Measurements from ENCODE around the gene PALB2. TPM values are rescaled to one million over a fixed set of nuclear protein-coding genes. Genes with fewer than 3 reads are reported as not detected.
"Not testable (repeated sequence)": the region's sequence is repeated elsewhere in the genome, so short reads cannot be mapped to it uniquely, and the experiment has no call there.

Gene PALB2
- total RNA-seq, 1 donor from 2014 or later: 21.0 TPM

DNA sequence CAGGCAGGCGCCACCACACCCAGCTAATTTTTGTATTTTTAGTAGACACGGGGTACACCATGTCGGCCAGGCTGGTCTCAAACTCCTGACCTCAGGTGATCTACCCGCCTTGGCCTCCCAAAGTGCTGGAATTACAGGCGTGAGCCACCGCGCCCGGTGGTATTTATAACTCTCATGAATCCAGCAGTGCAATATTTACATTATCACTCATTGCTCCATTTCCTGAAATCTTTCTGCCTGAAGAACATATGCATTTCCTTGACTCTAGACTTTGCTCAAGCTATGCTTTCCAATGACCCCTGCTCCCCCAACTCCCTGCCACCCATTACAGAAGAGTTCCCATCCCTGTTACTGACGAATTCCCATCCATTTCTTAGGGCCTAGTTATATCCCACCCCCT is 25.3 kb downstream of the PALB2 start:
- TF ChIP-seq, protein P1, sequence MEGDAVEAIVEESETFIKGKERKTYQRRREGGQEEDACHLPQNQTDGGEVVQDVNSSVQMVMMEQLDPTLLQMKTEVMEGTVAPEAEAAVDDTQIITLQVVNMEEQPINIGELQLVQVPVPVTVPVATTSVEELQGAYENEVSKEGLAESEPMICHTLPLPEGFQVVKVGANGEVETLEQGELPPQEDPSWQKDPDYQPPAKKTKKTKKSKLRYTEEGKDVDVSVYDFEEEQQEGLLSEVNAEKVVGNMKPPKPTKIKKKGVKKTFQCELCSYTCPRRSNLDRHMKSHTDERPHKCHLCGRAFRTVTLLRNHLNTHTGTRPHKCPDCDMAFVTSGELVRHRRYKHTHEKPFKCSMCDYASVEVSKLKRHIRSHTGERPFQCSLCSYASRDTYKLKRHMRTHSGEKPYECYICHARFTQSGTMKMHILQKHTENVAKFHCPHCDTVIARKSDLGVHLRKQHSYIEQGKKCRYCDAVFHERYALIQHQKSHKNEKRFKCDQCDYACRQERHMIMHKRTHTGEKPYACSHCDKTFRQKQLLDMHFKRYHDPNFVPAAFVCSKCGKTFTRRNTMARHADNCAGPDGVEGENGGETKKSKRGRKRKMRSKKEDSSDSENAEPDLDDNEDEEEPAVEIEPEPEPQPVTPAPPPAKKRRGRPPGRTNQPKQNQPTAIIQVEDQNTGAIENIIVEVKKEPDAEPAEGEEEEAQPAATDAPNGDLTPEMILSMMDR (IDR thresholded peaks at IDR 0.05; ENCODE audit: unreplicated experiment): no peak
- Mint-ChIP-seq H3K36me3 (ENCODE audit: insufficient read depth) (peaks cover 17% of the 10 kb centered on the region), H3K4me1 (ENCODE audit: low read depth) (no peaks in the 10 kb centered on the region), H3K27me3 (no peaks in the 10 kb centered on the region), H3K27ac (no peak overlapping the region), H3K9me3 (ENCODE audit: low read depth) (no peaks in the 10 kb centered on the region), H3K4me3 (ENCODE audit: low read depth) (no peak overlapping the region)
- DNase-seq (ENCODE audit: low spot score, unreplicated experiment): no peak

GRCh38 chr16:23611936-23612335 is 29.2 kb downstream of the PALB2 start:
- H3K4me3 Mint-ChIP-seq (ENCODE audit: low read depth): no peak overlapping the region
- no peaks in the 10 kb centered on the region for H3K4me1 Mint-ChIP-seq (ENCODE audit: low read depth)
- TF ChIP-seq, protein P1 (IDR thresholded peaks at IDR 0.05; ENCODE audit: unreplicated experiment): no peak
- no peaks in the 10 kb centered on the region for H3K27me3 Mint-ChIP-seq
- H3K36me3 Mint-ChIP-seq (ENCODE audit: insufficient read depth): peaks cover 9% of the 10 kb centered on the region
- no peaks in the 10 kb centered on the region for H3K9me3 Mint-ChIP-seq (ENCODE audit: low read depth)
- H3K27ac Mint-ChIP-seq: no peak overlapping the region
- no peak for DNase-seq (ENCODE audit: low spot score, unreplicated experiment)

DNA sequence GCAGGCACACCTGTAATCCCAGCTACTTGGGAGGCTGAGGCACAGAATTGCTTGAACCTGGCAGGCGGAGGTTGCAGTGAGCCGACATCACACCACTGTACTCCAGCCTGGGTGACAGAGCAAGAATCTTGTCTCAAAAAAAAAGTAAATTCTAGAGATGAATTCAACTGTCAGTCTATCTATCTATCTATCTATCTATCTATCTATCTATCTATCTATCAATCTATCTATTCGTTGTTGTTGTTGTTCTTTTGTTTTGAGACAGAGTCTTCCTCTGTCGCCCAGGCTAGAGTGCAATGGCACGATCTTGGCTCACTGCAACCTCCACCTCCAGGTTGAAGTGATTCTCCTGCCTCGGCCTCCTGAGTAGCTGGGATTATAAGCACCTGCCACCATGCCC is 30.2 kb downstream of the PALB2 start:
- not testable (repeated sequence) for H3K4me1 Mint-ChIP-seq (ENCODE audit: low read depth); DNase-seq (ENCODE audit: low spot score, unreplicated experiment); H3K9me3 Mint-ChIP-seq (ENCODE audit: low read depth); H3K4me3 Mint-ChIP-seq (ENCODE audit: low read depth); H3K36me3 Mint-ChIP-seq (ENCODE audit: insufficient read depth); H3K27ac Mint-ChIP-seq; H3K27me3 Mint-ChIP-seq

- no peaks in the 10 kb centered on the region for H3K9me3 Mint-ChIP-seq (ENCODE audit: low read depth)
- DNase-seq (ENCODE audit: low spot score, unreplicated experiment): no peak
- H3K27ac Mint-ChIP-seq: no peak overlapping the region
- no peaks in the 10 kb centered on the region for H3K27me3 Mint-ChIP-seq
- no peak overlapping the region for H3K4me3 Mint-ChIP-seq (ENCODE audit: low read depth)
- H3K36me3 Mint-ChIP-seq (ENCODE audit: insufficient read depth): peaks cover 6% of the 10 kb centered on the region
- TF ChIP-seq, protein P1 (IDR thresholded peaks at IDR 0.05; ENCODE audit: unreplicated experiment): no peak
- H3K4me1 Mint-ChIP-seq (ENCODE audit: low read depth): no peaks in the 10 kb centered on the region
Observed at GRCh38 chr16:23609929-23610328, 31.2 kb downstream of the PALB2 start.

DNA sequence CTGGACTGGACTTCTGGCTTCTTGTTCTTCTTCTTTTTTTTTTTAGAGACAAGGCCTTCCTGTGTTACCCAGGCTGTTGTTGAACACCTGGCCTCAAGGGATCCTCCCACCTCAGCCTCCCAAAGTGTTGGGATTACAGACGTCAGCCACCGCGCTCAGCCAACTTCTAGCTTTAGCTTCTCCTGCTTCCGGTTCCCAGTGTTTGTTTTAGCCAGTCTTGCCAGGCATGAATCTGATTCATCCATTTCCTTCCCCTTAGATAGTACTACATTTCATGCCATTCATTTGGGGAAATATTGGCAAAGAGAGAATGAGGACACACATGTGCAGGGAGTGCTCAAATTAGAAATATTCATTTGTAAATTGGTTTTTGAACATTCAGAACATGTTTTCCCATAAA is 32.9 kb downstream of the PALB2 start:
- H3K4me3 Mint-ChIP-seq (ENCODE audit: low read depth): no peak overlapping the region
- H3K36me3 Mint-ChIP-seq (ENCODE audit: insufficient read depth): peaks cover 3% of the 10 kb centered on the region
- no peaks in the 10 kb centered on the region for H3K9me3 Mint-ChIP-seq (ENCODE audit: low read depth)
- no peak overlapping the region for H3K27ac Mint-ChIP-seq
- H3K27me3 Mint-ChIP-seq: no peaks in the 10 kb centered on the region
- TF ChIP-seq, protein P1 (IDR thresholded peaks at IDR 0.05; ENCODE audit: unreplicated experiment): no peak
- DNase-seq (ENCODE audit: low spot score, unreplicated experiment): no peak
- H3K4me1 Mint-ChIP-seq (ENCODE audit: low read depth): no peaks in the 10 kb centered on the region

DNA sequence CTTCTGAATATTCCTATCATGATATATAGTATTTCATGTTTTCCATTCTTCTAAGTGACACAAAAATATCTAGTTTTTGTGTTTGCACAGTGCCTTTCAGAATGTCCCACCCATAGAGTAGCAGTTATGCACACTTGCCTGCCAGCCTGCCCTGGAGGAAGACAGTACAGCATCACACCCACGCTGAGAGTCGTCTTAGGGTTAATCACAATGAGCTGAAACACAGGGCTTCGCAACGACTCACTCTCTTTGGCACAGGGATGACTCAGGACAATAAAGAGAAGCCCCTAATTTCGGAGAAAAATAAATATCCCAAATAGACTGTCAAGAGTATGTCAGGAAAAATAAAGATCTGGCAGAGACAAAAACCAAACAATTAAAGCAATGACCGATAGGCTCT is 33.4 kb downstream of the PALB2 start:
- Mint-ChIP-seq H3K27ac (no peak overlapping the region), H3K4me3 (ENCODE audit: low read depth) (no peak overlapping the region), H3K36me3 (ENCODE audit: insufficient read depth) (peaks cover 3% of the 10 kb centered on the region), H3K9me3 (ENCODE audit: low read depth) (no peaks in the 10 kb centered on the region), H3K27me3 (no peaks in the 10 kb centered on the region), H3K4me1 (ENCODE audit: low read depth) (no peaks in the 10 kb centered on the region)
- DNase-seq (ENCODE audit: low spot score, unreplicated experiment): no peak
- TF ChIP-seq, protein P1 (IDR thresholded peaks at IDR 0.05; ENCODE audit: unreplicated experiment): no peak

Data from progenitor cell of endocrine pancreas (in vitro differentiated cells).